ENCODE results near the gene KIAA0040.

Gene KIAA0040

GRCh38 chr1:175192630-175193526, at the start of gene KIAA0040:
TSS of gene KIAA0040 (minus strand) at chr1:175192776. CDS start at chr1:175161013, 31,763 bp downstream.
- peak in 6 of 14 donors; percentile 13 to 83 (median 16) for DNase-seq

- DNase-seq: no peak
Measured at GRCh38 chr1:175237389-175237788, 44.8 kb upstream of the KIAA0040 start.

GRCh38 chr1:175234639-175235038, 42.1 kb upstream of the KIAA0040 start:
- DNase-seq: no peak

- DNase-seq: no peak
Measured at GRCh38 chr1:175232335-175232734, 39.8 kb upstream of the KIAA0040 start.

- DNase-seq: no peak
Measured at GRCh38 chr1:175225805-175226129, 33.2 kb upstream of the KIAA0040 start.

- no peak for DNase-seq
Measured at GRCh38 chr1:175222296-175222938, 29.8 kb upstream of the KIAA0040 start.

- DNase-seq: no peak
Measured at GRCh38 chr1:175221557-175222175, 29.1 kb upstream of the KIAA0040 start.

- DNase-seq: no peak
Measured at GRCh38 chr1:175220853-175221556, 28.4 kb upstream of the KIAA0040 start.

GRCh38 chr1:175219774-175220173, 27.2 kb upstream of the KIAA0040 start:
- no peak for DNase-seq

GRCh38 chr1:175218786-175219434, 26.3 kb upstream of the KIAA0040 start:
- DNase-seq: no peak

GRCh38 chr1:175217721-175218531, 25.4 kb upstream of the KIAA0040 start:
- no peak for DNase-seq

- DNase-seq: no peak
Measured at GRCh38 chr1:175216444-175216843, 23.9 kb upstream of the KIAA0040 start.

- DNase-seq: no peak
Measured at GRCh38 chr1:175211656-175212055, 19.1 kb upstream of the KIAA0040 start.

- DNase-seq: no peak
Measured at GRCh38 chr1:175210744-175211143, 18.2 kb upstream of the KIAA0040 start.

- DNase-seq: no peak
Measured at GRCh38 chr1:175209493-175209921, 16.9 kb upstream of the KIAA0040 start.

GRCh38 chr1:175208773-175209492, 16.4 kb upstream of the KIAA0040 start:
- DNase-seq: no peak

- DNase-seq: no peak
Measured at GRCh38 chr1:175207971-175208370, 15.4 kb upstream of the KIAA0040 start.

GRCh38 chr1:175206687-175207086, 14.1 kb upstream of the KIAA0040 start:
- no peak for DNase-seq

GRCh38 chr1:175204330-175204729, 11.8 kb upstream of the KIAA0040 start:
- DNase-seq: peak in 1 of 14 donors; percentile 43

GRCh38 chr1:175203570-175204068, 11.0 kb upstream of the KIAA0040 start:
- no peak for DNase-seq
